HEK293 (cell line): Measurements from ENCODE around the gene ATP6V0A1.

Source experiments
- BCL11A ChIP-seq: fragments of 450-650 bp; formaldehyde crosslinking; IDR thresholded peaks from 2 replicates; pipeline ENCODE4 v1.5.1; 2016; ENCODE audit warnings: low read depth, missing biosample characterization, missing genetic modification characterization
- SP7 ChIP-seq: fragments of 450-650 bp; formaldehyde crosslinking; IDR thresholded peaks from 2 replicates; pipeline ENCODE4 v1.5.1; 2016; ENCODE audit warnings: missing biosample characterization, missing genetic modification characterization
- TCF7L2 ChIP-seq: IDR thresholded peaks from 2 replicates; pipeline ENCODE4 v1.6.1; 2011; ENCODE audit warnings: low read depth, mild to moderate bottlenecking, inconsistent platforms, low read length, moderate library complexity, borderline replicate concordance
- WT1 ChIP-seq: fragments of 450-650 bp; formaldehyde crosslinking; IDR thresholded peaks from 2 replicates; pipeline ENCODE4 v1.5.1; 2016; ENCODE audit warnings: missing biosample characterization, missing genetic modification characterization
- ZBTB48 ChIP-seq: fragments of 450-650 bp; formaldehyde crosslinking; IDR thresholded peaks from 2 replicates; pipeline ENCODE4 v1.5.1; 2016; ENCODE audit warnings: missing biosample characterization, missing genetic modification characterization
- ZNF112 ChIP-seq: fragments of 450-650 bp; formaldehyde crosslinking; IDR thresholded peaks from 2 replicates; pipeline ENCODE4 v1.5.0; 2017; ENCODE audit warnings: missing biosample characterization, missing genetic modification characterization
- ZNF184 ChIP-seq: fragments of 450-650 bp; IDR thresholded peaks from 2 replicates; pipeline ENCODE4 v1.5.1; 2018; ENCODE audit warnings: missing biosample characterization, mild to moderate bottlenecking, missing genetic modification characterization
- ZNF571 ChIP-seq: fragments of 450-650 bp; formaldehyde crosslinking; IDR thresholded peaks from 2 replicates; pipeline ENCODE4 v1.5.0; 2017; ENCODE audit warnings: missing biosample characterization, missing genetic modification characterization
- ZNF621 ChIP-seq: fragments of 450-650 bp; formaldehyde crosslinking; IDR thresholded peaks from 2 replicates; pipeline ENCODE4 v1.5.1; 2017; ENCODE audit warnings: missing biosample characterization, missing genetic modification characterization
- ZNF660 ChIP-seq: fragments of 450-650 bp; IDR thresholded peaks from 2 replicates; pipeline ENCODE4 v1.5.1; 2018; ENCODE audit warnings: missing biosample characterization, mild to moderate bottlenecking, missing genetic modification characterization
- ZSCAN16 ChIP-seq: fragments of 450-650 bp; formaldehyde crosslinking; IDR thresholded peaks from 2 replicates; pipeline ENCODE4 v1.5.1; 2016; ENCODE audit warnings: missing biosample characterization, missing genetic modification characterization
- TF ChIP-seq, protein P1 (sequence below): fragments of 450-650 bp; formaldehyde crosslinking; IDR thresholded peaks from 2 replicates; pipeline ENCODE4 v1.5.1; 2017; ENCODE audit warnings: missing biosample characterization, missing genetic modification characterization
- TF ChIP-seq, protein P2 (sequence below): fragments of 450-650 bp; formaldehyde crosslinking; IDR thresholded peaks from 2 replicates; pipeline ENCODE4 v1.5.1; 2017; ENCODE audit warnings: missing biosample characterization, missing genetic modification characterization
- TF ChIP-seq, protein P3 (sequence below): sonication (generic); formaldehyde crosslinking; IDR thresholded peaks from 2 replicates; pipeline ENCODE4 v1.8.1; 2022; ENCODE audit warnings: mild to moderate bottlenecking, moderate library complexity, missing genetic modification reagents
- TF ChIP-seq, protein P4 (sequence below): fragments of 450-650 bp; formaldehyde crosslinking; IDR thresholded peaks from 2 replicates; pipeline ENCODE4 v1.5.1; 2016; ENCODE audit warnings: missing biosample characterization, missing genetic modification characterization
- TF ChIP-seq, protein P5 (sequence below): fragments of 450-650 bp; formaldehyde crosslinking; IDR thresholded peaks from 2 replicates; pipeline ENCODE4; 2016; ENCODE audit warnings: missing biosample characterization, missing genetic modification characterization
- TF ChIP-seq, protein P6 (sequence below): fragments of 450-650 bp; formaldehyde crosslinking; IDR thresholded peaks from 2 replicates; pipeline ENCODE4 v1.5.1; 2016; ENCODE audit warnings: missing biosample characterization, missing genetic modification characterization, borderline replicate concordance
- TF ChIP-seq, protein P7 (sequence below): fragments of 450-650 bp; formaldehyde crosslinking; IDR thresholded peaks from 2 replicates; pipeline ENCODE4 v1.5.1; 2016; ENCODE audit warnings: missing biosample characterization, missing genetic modification characterization
- TF ChIP-seq, protein P8 (sequence below): fragments of 450-650 bp; formaldehyde crosslinking; IDR thresholded peaks from 2 replicates; pipeline ENCODE4 v1.5.1; 2016; ENCODE audit warnings: missing biosample characterization, missing genetic modification characterization
- TF ChIP-seq, protein P9 (sequence below): fragments of 450-650 bp; formaldehyde crosslinking; IDR thresholded peaks from 2 replicates; pipeline ENCODE4 v1.5.1; 2016; ENCODE audit warnings: missing biosample characterization, missing genetic modification characterization
- TF ChIP-seq, protein P10 (sequence below): fragments of 450-650 bp; formaldehyde crosslinking; optimal IDR thresholded peaks from 2 replicates; pipeline ENCODE3; 2016; ENCODE audit warnings: missing biosample characterization, mild to moderate bottlenecking, missing genetic modification characterization

The ATP6V0A1 gene

DNA sequence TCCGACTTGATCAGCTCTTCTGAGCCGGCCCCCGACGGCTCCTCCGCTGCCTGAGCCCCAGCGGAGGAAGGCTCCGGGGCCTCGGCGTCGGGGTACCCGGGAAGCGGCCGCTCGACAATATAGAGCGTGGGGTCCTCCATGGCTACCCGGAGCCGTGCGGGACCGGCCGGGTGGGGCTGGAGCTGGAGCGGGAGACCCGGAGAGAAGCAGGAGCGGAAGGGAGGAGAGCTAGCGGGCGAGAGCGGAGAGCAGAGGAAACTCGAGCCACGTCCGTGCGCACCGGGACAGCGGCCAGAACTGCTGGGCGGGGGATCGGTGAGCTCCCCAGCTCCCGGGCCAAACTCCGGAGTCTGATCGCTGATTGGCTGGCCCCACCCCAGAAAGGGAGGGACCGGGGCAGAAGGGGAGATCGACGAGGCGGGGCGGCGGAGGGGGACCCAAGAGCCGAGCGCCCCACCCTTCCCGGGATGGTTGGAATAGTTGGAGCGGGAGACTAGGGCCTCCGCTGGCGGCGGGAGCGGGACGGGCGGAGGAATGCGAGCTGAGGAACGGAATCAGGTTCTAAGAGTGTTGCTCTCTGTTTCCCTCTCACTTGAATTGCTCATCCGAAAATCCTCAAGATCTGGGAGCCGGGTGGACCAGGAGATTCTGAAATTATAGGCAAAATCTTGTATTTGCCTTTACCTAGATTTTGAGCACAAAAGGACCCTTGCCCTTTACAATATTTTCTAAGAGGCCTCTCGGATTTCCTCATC lies 35.5 kb upstream of the ATP6V0A1 start, which contains the start of gene CAVIN1 (continued):
- TF ChIP-seq, protein P1, sequence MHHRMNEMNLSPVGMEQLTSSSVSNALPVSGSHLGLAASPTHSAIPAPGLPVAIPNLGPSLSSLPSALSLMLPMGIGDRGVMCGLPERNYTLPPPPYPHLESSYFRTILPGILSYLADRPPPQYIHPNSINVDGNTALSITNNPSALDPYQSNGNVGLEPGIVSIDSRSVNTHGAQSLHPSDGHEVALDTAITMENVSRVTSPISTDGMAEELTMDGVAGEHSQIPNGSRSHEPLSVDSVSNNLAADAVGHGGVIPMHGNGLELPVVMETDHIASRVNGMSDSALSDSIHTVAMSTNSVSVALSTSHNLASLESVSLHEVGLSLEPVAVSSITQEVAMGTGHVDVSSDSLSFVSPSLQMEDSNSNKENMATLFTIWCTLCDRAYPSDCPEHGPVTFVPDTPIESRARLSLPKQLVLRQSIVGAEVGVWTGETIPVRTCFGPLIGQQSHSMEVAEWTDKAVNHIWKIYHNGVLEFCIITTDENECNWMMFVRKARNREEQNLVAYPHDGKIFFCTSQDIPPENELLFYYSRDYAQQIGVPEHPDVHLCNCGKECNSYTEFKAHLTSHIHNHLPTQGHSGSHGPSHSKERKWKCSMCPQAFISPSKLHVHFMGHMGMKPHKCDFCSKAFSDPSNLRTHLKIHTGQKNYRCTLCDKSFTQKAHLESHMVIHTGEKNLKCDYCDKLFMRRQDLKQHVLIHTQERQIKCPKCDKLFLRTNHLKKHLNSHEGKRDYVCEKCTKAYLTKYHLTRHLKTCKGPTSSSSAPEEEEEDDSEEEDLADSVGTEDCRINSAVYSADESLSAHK (tag by site-specific recombination) = peak; percentile 15; the same call in 1 of the 2 replicates
- TF ChIP-seq ZSCAN16 (tag by site-specific recombination) = no peak
- TF ChIP-seq ZBTB48 (tag by site-specific recombination) = 0 out of 2 replicates have a peak, but pooled peaks have one; percentile 41
- TF ChIP-seq, protein P2, sequence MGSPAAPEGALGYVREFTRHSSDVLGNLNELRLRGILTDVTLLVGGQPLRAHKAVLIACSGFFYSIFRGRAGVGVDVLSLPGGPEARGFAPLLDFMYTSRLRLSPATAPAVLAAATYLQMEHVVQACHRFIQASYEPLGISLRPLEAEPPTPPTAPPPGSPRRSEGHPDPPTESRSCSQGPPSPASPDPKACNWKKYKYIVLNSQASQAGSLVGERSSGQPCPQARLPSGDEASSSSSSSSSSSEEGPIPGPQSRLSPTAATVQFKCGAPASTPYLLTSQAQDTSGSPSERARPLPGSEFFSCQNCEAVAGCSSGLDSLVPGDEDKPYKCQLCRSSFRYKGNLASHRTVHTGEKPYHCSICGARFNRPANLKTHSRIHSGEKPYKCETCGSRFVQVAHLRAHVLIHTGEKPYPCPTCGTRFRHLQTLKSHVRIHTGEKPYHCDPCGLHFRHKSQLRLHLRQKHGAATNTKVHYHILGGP (tag by site-specific recombination) = no peak
- no peak for TF ChIP-seq ZNF184 (tag by site-specific recombination)
- no peak for TF ChIP-seq TCF7L2
- TF ChIP-seq, protein P3, sequence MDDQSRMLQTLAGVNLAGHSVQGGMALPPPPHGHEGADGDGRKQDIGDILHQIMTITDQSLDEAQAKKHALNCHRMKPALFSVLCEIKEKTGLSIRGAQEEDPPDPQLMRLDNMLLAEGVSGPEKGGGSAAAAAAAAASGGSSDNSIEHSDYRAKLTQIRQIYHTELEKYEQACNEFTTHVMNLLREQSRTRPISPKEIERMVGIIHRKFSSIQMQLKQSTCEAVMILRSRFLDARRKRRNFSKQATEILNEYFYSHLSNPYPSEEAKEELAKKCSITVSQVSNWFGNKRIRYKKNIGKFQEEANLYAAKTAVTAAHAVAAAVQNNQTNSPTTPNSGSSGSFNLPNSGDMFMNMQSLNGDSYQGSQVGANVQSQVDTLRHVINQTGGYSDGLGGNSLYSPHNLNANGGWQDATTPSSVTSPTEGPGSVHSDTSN (CRISPR knock-in tag) = no peak; the same call in 1 of the 2 replicates
- no peak for TF ChIP-seq ZNF571 (tag by site-specific recombination)
- TF ChIP-seq, protein P4, sequence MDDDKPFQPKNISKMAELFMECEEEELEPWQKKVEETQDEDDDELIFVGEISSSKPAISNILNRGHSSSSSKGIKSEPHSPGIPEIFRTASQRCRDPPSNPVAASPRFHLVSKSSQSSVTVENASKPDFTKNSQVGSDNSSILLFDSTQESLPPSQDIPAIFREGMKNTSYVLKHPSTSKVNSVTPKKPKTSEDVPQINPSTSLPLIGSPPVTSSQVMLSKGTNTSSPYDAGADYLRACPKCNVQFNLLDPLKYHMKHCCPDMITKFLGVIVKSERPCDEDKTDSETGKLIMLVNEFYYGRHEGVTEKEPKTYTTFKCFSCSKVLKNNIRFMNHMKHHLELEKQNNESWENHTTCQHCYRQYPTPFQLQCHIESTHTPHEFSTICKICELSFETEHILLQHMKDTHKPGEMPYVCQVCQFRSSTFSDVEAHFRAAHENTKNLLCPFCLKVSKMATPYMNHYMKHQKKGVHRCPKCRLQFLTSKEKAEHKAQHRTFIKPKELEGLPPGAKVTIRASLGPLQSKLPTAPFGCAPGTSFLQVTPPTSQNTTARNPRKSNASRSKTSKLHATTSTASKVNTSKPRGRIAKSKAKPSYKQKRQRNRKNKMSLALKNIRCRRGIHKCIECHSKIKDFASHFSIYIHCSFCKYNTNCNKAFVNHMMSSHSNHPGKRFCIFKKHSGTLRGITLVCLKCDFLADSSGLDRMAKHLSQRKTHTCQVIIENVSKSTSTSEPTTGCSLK (tag by site-specific recombination) = no peak
- TF ChIP-seq, protein P5, sequence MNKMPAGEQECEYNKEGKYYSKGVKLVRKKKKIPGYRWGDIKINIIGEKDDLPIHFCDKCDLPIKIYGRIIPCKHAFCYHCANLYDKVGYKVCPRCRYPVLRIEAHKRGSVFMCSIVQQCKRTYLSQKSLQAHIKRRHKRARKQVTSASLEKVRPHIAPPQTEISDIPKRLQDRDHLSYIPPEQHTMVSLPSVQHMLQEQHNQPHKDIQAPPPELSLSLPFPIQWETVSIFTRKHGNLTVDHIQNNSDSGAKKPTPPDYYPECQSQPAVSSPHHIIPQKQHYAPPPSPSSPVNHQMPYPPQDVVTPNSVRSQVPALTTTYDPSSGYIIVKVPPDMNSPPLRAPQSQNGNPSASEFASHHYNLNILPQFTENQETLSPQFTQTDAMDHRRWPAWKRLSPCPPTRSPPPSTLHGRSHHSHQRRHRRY = no peak
- TF ChIP-seq, protein P6, sequence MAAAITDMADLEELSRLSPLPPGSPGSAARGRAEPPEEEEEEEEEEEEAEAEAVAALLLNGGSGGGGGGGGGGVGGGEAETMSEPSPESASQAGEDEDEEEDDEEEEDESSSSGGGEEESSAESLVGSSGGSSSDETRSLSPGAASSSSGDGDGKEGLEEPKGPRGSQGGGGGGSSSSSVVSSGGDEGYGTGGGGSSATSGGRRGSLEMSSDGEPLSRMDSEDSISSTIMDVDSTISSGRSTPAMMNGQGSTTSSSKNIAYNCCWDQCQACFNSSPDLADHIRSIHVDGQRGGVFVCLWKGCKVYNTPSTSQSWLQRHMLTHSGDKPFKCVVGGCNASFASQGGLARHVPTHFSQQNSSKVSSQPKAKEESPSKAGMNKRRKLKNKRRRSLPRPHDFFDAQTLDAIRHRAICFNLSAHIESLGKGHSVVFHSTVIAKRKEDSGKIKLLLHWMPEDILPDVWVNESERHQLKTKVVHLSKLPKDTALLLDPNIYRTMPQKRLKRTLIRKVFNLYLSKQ = no peak; the same call in 1 of the 2 replicates
- TF ChIP-seq ZNF660 (tag by site-specific recombination) = 0 out of 2 replicates have a peak, but pooled peaks have one; percentile 59
- TF ChIP-seq, protein P7, sequence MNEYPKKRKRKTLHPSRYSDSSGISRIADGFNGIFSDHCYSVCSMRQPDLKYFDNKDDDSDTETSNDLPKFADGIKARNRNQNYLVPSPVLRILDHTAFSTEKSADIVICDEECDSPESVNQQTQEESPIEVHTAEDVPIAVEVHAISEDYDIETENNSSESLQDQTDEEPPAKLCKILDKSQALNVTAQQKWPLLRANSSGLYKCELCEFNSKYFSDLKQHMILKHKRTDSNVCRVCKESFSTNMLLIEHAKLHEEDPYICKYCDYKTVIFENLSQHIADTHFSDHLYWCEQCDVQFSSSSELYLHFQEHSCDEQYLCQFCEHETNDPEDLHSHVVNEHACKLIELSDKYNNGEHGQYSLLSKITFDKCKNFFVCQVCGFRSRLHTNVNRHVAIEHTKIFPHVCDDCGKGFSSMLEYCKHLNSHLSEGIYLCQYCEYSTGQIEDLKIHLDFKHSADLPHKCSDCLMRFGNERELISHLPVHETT (tag by site-specific recombination) = 0 out of 2 replicates have a peak, but pooled peaks have one; percentile 68
- TF ChIP-seq ZNF112 (tag by site-specific recombination) = no peak
- TF ChIP-seq SP7 (tag by site-specific recombination) = peak; percentile 80
- TF ChIP-seq, protein P8, sequence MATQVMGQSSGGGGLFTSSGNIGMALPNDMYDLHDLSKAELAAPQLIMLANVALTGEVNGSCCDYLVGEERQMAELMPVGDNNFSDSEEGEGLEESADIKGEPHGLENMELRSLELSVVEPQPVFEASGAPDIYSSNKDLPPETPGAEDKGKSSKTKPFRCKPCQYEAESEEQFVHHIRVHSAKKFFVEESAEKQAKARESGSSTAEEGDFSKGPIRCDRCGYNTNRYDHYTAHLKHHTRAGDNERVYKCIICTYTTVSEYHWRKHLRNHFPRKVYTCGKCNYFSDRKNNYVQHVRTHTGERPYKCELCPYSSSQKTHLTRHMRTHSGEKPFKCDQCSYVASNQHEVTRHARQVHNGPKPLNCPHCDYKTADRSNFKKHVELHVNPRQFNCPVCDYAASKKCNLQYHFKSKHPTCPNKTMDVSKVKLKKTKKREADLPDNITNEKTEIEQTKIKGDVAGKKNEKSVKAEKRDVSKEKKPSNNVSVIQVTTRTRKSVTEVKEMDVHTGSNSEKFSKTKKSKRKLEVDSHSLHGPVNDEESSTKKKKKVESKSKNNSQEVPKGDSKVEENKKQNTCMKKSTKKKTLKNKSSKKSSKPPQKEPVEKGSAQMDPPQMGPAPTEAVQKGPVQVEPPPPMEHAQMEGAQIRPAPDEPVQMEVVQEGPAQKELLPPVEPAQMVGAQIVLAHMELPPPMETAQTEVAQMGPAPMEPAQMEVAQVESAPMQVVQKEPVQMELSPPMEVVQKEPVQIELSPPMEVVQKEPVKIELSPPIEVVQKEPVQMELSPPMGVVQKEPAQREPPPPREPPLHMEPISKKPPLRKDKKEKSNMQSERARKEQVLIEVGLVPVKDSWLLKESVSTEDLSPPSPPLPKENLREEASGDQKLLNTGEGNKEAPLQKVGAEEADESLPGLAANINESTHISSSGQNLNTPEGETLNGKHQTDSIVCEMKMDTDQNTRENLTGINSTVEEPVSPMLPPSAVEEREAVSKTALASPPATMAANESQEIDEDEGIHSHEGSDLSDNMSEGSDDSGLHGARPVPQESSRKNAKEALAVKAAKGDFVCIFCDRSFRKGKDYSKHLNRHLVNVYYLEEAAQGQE (tag by site-specific recombination) = peak; percentile 82
- TF ChIP-seq ZNF621 (tag by site-specific recombination) = no peak
- TF ChIP-seq BCL11A = no peak
- TF ChIP-seq, protein P9, sequence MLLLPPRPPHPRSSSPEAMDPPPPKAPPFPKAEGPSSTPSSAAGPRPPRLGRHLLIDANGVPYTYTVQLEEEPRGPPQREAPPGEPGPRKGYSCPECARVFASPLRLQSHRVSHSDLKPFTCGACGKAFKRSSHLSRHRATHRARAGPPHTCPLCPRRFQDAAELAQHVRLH (tag by site-specific recombination) = no peak; the same call in 1 of the 2 replicates
- TF ChIP-seq WT1 (tag by site-specific recombination) = peak; percentile 71
- TF ChIP-seq, protein P10, sequence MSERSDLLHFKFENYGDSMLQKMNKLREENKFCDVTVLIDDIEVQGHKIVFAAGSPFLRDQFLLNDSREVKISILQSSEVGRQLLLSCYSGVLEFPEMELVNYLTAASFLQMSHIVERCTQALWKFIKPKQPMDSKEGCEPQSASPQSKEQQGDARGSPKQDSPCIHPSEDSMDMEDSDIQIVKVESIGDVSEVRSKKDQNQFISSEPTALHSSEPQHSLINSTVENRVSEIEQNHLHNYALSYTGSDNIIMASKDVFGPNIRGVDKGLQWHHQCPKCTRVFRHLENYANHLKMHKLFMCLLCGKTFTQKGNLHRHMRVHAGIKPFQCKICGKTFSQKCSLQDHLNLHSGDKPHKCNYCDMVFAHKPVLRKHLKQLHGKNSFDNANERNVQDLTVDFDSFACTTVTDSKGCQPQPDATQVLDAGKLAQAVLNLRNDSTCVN (tag by site-specific recombination) = peak; percentile 58
